ENCODE results near the gene RGL4. TPM values are rescaled to one million over a fixed set of nuclear protein-coding genes. Genes with fewer than 3 reads are reported as not detected.

The RGL4 gene
- total RNA-seq, 4 donors from 2014 or later, result not detected

DNA sequence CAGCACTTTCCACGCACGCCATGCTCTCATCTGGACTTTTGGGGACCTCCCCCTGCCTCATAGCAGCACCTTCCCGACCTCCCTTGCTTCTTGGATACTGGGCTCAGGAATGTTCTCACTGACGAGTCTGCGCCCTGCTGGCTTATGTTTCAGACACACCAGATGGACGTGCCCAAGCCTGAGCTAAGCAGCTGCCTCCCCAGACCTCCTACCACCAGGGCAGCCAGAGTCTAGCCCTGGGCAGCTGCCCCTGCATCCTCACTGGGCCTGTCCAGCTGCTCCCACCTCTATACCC, 13.2 kb upstream of the RGL4 start:
- TF ChIP-seq, protein P1, sequence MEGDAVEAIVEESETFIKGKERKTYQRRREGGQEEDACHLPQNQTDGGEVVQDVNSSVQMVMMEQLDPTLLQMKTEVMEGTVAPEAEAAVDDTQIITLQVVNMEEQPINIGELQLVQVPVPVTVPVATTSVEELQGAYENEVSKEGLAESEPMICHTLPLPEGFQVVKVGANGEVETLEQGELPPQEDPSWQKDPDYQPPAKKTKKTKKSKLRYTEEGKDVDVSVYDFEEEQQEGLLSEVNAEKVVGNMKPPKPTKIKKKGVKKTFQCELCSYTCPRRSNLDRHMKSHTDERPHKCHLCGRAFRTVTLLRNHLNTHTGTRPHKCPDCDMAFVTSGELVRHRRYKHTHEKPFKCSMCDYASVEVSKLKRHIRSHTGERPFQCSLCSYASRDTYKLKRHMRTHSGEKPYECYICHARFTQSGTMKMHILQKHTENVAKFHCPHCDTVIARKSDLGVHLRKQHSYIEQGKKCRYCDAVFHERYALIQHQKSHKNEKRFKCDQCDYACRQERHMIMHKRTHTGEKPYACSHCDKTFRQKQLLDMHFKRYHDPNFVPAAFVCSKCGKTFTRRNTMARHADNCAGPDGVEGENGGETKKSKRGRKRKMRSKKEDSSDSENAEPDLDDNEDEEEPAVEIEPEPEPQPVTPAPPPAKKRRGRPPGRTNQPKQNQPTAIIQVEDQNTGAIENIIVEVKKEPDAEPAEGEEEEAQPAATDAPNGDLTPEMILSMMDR (IDR thresholded peaks at IDR 0.05), result no peak
- TF ChIP-seq POLR2A (IDR thresholded peaks at IDR 0.05), result no peak
- H3K27me3 ChIP-seq, result no peaks in the 10 kb centered on the region
- no peak overlapping the region for H3K4me3 ChIP-seq
- peaks cover 0 to 13% (median 0%) of the 10 kb centered on the region in 3 donors for H3K36me3 ChIP-seq
- peaks cover 0 to 14% (median 0%) of the 10 kb centered on the region in 4 donors for H3K4me1 ChIP-seq
- no peaks in the 10 kb centered on the region for H3K9me3 ChIP-seq
- no peak overlapping the region for H3K27ac ChIP-seq
- DNase-seq, result peak in 1 of 3 donors; percentile 25

DNA sequence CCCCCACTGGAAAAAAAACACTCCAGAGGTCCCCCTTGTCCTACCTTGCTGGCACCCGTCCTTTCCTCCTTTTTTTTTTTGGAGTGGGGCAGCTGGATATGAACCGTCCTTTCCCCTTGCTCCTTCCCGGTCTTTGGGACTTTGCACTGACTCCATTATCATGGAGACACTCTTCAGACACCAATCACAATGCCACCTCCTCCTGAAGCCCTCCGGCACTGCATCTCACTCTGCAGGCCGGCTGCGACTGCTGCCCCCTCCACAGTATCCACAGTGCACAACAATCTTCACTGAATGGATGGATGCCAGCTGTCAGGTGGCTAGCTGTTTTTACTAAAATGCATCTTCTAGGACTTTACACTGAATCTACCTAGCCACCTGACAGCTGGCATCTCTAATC, 12.7 kb upstream of the RGL4 start:
- Histone ChIP-seq H3K27ac (no peak overlapping the region), H3K36me3 (peaks cover 0 to 16% (median 0%) of the 10 kb centered on the region in 3 donors), H3K27me3 (no peaks in the 10 kb centered on the region), H3K4me3 (no peak overlapping the region), H3K4me1 (peaks cover 0 to 14% (median 0%) of the 10 kb centered on the region in 4 donors), H3K9me3 (no peaks in the 10 kb centered on the region)
- TF ChIP-seq, protein P1 (IDR thresholded peaks at IDR 0.05), result no peak
- no peak for TF ChIP-seq POLR2A (IDR thresholded peaks at IDR 0.05)
- DNase-seq, result no peak

DNA sequence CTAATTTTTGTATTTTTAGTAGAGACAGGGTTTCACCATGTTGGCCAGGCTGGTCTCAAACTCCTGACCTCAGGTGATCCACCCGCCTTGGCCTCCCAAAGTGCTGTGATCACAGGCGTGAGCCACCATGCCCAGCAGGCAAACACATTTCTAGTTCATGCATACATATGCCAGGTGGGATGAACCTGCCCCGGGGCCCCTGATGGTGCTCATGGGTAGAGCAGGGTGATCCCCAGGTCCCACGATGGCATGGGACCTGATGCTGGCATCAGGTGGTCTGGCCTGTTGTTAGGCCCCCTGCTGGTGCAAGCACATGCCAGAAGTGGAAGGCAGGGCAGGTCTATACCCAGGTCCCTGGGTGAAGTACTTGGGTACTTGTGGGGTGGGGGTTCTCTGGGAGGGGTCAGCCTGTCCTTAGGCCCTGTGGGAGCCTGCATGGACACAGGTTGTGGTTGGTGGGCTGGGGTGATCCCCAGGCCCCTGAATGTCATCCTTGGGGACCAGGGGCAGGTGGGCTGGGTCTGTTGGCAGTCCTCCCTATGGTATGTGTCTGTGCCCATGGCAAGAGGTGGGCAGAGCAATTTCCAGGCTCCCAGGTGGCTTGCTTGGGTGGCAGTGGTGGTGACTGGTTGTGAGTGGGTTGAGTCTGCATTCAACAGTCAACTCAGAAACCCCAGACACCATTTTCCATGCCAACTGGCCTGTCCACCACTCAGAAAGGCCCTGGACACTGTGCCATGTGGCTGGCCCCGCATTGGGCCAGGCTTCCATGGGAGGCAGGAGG, 9.6 kb upstream of the RGL4 start:
- Histone ChIP-seq H3K27ac (no peak overlapping the region), H3K9me3 (no peaks in the 10 kb centered on the region), H3K36me3 (peaks cover 0 to 25% (median 0%) of the 10 kb centered on the region in 3 donors), H3K4me1 (peaks cover 0 to 2% (median 0%) of the 10 kb centered on the region in 4 donors), H3K4me3 (no peak overlapping the region), H3K27me3 (no peaks in the 10 kb centered on the region)
- TF ChIP-seq POLR2A (IDR thresholded peaks at IDR 0.05), result no peak
- TF ChIP-seq, protein P1 (IDR thresholded peaks at IDR 0.05), result no peak
- peak in 1 of 3 donors; percentile 34 for DNase-seq

DNA sequence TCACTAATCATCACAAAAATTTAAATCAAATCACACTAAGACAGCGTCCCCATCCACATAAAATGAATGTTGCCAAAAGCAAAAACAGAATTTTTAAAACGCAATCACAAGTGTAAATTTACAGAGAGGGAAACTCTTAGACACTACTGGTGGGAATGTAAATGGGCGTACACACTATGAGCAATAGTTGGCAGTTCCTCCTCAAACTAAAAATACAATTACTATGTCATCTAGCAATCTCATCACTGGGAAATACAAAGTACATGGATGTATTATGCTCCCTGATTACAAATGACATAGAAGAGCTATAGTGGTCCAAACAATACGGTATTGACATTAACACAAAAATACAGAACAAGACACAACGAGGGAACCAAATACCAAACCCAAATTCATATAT, 8.7 kb upstream of the RGL4 start:
- H3K27me3 ChIP-seq, result no peaks in the 10 kb centered on the region
- no peak for DNase-seq
- H3K27ac ChIP-seq, result no peak overlapping the region
- no peak for TF ChIP-seq POLR2A (IDR thresholded peaks at IDR 0.05)
- TF ChIP-seq, protein P1 (IDR thresholded peaks at IDR 0.05), result no peak
- no peaks in the 10 kb centered on the region for H3K4me1 ChIP-seq
- H3K36me3 ChIP-seq, result peaks cover 0 to 25% (median 0%) of the 10 kb centered on the region in 3 donors
- H3K9me3 ChIP-seq, result no peaks in the 10 kb centered on the region
- no peak overlapping the region for H3K4me3 ChIP-seq

DNA sequence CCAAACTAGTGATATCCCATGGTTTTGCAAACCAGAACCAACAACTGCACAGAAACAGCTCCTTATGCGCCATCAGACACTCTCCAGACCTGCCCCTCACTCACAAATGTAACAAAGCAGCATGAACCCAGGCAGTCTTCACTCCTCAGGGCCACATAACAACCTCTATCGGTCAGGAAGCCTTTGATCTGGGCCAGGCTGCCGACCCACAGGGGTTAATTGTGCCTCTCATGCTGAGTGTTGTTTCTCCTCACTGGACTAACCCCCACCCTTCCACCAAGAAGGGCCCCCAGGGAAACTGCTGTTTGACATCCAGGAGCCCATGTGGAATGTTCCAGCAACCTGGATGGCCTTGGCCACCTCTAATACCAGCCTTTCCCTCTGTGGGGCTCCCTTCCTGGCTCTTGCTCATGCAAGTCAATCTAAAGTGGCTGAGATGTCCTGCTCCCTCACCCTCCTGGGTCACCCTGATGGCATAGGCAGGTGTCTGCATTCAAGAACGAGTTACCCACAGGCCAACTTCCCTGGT, 7.9 kb upstream of the RGL4 start:
- H3K36me3 ChIP-seq, result peaks cover 0 to 25% (median 0%) of the 10 kb centered on the region in 3 donors
- TF ChIP-seq, protein P1 (IDR thresholded peaks at IDR 0.05), result no peak
- TF ChIP-seq POLR2A (IDR thresholded peaks at IDR 0.05), result no peak
- no peak overlapping the region for H3K27ac ChIP-seq
- no peak overlapping the region for H3K4me3 ChIP-seq
- H3K27me3 ChIP-seq, result no peaks in the 10 kb centered on the region
- H3K9me3 ChIP-seq, result no peaks in the 10 kb centered on the region
- H3K4me1 ChIP-seq, result no peaks in the 10 kb centered on the region
- DNase-seq, result no peak
